Subcutaneous adipose tissue (tissue), 4 donors: ENCODE results near the gene DGCR2. TPM values are rescaled to one million over a fixed set of nuclear protein-coding genes. Genes with fewer than 3 reads are reported as not detected.

Source experiments
- total RNA-seq, 4 donors: library from RNA; depleted of rRNA; stranded (reverse); fragments of >200 nt; gene quantifications; one replicate each; pipeline ENCODE4 v1.1.0, GENCODE V29; 2016
- TF ChIP-seq, protein P1 (sequence below): fragments of 450-650 bp; IDR thresholded peaks from one replicate; pipeline ENCODE4 v1.5.1; 2016; ENCODE audit warnings: low read depth, mild to moderate bottlenecking, control low read depth, antibody characterized with exemption, moderate library complexity

The DGCR2 gene
- total RNA-seq, 4 donors from 2014 or later: 22.3 to 47.1 (median 30.5) TPM

DNA sequence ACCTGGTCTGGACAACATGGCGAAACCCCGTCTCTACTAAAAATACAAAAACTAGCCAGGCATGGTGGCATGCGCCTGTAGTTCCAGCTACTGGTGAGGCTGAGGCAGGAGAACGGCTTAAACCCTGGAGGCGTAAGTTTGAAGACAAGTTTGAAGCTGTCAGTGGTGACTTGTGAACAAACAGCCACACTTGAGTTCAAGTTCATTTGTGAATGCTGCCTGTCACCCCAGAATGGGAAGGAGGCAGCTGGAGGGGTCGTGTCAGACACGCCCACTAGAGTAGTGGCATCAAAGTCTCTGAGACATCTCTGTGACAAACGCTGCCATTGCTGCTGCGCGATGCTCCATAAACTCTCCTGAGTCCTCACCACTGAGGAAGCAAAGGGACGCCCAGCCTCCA, 74.2 kb downstream of the DGCR2 start:
- TF ChIP-seq, protein P1, sequence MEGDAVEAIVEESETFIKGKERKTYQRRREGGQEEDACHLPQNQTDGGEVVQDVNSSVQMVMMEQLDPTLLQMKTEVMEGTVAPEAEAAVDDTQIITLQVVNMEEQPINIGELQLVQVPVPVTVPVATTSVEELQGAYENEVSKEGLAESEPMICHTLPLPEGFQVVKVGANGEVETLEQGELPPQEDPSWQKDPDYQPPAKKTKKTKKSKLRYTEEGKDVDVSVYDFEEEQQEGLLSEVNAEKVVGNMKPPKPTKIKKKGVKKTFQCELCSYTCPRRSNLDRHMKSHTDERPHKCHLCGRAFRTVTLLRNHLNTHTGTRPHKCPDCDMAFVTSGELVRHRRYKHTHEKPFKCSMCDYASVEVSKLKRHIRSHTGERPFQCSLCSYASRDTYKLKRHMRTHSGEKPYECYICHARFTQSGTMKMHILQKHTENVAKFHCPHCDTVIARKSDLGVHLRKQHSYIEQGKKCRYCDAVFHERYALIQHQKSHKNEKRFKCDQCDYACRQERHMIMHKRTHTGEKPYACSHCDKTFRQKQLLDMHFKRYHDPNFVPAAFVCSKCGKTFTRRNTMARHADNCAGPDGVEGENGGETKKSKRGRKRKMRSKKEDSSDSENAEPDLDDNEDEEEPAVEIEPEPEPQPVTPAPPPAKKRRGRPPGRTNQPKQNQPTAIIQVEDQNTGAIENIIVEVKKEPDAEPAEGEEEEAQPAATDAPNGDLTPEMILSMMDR: no peak

DNA sequence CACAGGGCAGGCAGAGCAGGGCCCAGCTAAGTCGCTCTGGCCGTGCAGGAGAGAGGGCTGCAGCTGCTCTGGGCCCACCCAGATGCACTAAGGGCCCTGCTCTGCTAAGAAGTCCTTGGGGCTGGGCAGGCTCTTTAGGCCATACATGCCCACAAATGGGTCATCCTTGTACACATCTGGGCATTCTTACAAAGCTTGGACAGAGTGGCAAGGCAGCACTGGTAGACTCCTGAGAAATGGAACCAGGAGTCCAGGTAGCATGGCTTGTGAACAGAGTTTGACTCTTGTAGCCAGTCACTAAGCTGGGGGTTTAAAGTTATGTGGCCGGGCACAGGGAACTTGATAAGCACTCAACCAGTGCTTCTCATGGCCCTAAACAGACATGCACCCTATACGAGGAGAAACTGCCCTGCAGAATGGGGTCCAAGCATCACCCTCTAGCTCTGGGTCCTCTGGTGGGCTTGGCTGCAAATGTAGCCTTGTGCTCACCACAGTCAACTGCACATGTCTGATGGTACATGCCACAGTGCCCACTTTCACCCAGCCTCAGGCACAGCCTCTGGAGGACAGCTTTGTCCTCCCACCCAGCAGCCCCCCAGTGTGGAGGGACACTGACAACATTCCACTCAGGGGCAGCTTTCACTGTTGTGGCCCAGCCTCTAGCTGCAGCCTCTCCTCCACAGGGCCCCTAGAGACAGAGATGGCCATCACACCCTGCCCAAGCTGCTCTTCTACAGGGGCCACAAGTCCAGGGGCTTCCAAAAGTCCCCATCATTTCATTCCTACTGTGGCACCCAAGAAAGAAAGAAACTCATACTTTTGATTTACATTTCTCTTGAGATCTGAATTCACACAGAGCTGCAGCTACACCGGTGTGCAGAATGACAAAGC, 75.2 kb downstream of the DGCR2 start:
- TF ChIP-seq, protein P1: no peak

DNA sequence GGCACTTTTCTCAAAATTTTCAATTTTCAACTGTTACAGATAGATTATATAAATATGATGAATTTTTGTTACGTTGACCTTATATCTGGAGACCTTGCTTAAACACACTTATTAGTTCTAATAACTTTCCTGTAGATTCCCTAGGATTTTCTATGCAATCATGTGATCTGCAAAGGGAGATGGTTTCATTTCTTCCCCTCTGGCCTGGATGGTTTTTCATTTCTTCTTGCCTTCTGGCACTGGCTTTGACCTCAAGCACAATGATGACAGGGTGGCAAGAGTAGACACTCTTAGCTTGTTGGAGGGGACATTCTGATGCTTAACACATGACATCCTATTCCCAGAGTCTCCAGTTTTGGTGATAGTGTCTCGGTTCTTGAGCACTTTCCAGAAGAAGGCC, 75.9 kb downstream of the DGCR2 start:
- TF ChIP-seq, protein P1: no peak

DNA sequence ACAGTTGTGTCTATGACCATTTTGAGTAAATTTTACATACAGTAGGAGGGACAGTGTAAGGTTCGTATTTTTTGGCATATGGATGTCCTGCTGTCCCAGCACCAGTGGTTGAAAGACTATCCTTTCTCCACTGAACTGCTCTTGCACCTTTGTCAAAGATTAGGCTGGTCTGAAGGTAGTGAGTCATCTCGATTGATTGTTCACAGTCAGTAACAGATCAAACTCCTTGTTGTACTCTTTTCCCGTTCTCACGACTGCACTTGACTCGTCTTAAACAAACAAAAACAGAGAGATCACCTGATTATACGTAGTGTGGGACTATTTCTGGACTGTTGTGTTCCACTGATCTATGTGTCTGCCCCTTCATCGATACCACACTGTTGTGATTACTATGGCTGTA, 77.1 kb downstream of the DGCR2 start:
- TF ChIP-seq, protein P1: no peak

DNA sequence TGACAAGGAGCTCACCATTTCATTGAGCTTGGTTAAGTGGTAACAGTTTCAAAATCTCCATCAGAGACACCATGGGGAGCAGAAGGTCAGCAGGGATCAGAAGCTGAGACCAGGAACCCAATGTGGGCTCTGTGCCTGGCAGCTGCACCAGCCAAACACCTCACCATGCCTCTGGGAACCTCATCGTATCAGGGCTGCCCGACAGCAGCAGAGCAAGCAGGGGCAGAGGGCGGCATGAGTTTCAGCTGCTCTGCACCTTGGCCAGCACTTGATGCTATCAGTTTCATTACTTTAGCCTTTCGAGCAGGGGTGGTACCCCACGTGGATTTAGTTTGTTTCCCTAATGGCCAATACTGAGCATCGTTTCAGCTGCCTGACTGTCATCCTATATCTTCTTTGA, 77.8 kb downstream of the DGCR2 start:
- TF ChIP-seq, protein P1: no peak

DNA sequence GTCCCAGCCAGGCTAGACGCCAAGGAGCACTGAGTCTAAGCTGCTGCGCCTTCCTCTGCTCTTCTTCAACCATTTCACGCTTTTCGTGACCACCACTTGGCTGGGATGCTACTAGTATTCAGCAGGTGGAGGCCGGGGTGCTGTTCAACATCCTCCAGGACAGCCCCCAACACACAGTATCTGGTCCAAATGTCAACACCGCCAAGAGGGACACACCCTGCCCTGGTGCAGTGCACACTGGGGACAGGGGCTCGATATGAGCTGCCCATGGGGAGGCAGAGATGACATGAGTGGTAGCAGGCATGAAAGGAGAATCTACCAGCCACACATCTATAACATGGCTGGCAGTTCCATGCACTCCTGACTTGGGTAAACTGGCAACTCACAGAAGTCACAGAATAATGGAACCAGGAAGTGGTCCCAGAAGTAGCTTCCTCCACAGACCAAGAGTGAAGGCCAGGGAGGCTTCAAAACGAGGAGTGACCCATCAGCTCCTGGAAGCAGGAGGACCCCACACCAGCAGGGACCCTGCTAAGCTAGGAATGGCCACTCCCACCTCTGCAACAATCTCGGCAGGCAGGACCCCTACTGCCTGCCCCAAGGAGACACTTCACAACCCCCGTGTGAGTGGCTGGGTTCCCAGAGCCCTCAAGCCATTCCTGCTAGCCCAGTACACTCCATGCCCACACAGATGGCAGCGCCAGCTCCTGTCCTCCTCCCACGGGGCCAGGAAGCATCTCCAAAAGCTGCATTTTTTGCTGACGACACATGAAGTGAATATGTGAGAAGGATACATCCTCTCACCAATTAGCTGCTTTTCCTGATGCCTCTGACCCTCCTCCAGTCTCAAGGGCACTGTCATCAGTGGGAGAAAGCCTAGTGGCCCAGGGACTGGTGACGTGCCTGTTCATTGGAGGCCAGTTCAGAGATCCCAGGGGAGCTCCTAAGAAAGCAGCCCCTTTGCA, 78.8 kb downstream of the DGCR2 start:
- TF ChIP-seq, protein P1: no peak
